ENCODE data around the gene STRIP2.
"Not testable (repeated sequence)": the region's sequence is repeated elsewhere in the genome, so short reads cannot be mapped to it uniquely, and the experiment has no call there.

STRIP2 gene

DNA sequence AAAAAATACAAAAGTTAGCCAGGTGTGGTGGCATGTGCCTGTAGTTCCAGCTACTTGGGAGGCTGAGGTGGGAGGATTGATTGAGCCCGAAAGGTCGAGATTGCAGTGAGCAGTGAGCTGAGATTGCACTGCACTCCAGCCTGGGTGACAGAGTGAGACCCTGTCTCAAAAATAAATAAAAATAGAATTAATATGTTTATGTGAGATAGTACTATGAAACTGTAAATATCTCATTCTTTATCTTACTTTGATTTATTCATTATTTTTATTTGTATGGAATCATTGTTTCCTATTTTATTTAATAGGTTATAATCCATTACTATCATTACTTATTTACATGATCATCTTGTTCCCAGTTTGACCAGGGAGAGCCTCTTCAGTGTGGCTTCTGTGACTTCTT, 41.0 kb upstream of the STRIP2 start:
- no CpG with 5 or more reads among the region's 2 CpGs for WGBS (ENCODE audit: insufficient coverage, insufficient read length)
- no peak overlapping the region for H3K27ac ChIP-seq (ENCODE audit: low read length)
- no peak overlapping the region for H3K4me3 ChIP-seq (ENCODE audit: low read length)
- no peaks in the 10 kb centered on the region for H3K9me3 ChIP-seq (ENCODE audit: control insufficient read depth, insufficient read depth, low read length)
- no peaks in the 10 kb centered on the region for H3K27me3 ChIP-seq (ENCODE audit: control insufficient read depth, insufficient read depth, low read length)
- no peaks in the 10 kb centered on the region for H3K36me3 ChIP-seq (ENCODE audit: control insufficient read depth, insufficient read depth, low read length)
- peaks cover 5% of the 10 kb centered on the region for H3K4me1 ChIP-seq (ENCODE audit: control insufficient read depth, insufficient read depth, low read length)
- no peak for DNase-seq (ENCODE audit: low read depth, low spot score)

DNA sequence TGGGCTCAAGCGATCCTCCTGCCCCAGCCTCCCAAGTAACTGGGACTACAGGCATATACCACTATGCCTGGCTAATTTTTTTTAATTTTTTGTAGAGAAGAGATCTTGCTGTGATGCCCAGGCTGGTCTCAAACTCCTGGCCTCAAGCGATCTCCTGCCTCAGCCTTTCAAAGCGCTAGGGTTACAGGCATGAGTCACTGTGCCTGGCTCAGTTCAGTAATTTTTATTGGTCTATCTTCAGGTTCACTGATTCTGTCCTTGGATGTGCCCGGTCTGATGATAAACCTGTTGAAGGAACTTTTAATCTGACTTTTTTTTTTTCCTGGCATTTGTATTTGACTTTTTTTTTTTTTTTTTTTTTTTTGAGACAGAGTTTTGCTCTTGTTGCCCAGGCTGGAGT, 40.1 kb upstream of the STRIP2 start:
- H3K27ac ChIP-seq (ENCODE audit: low read length): no peak overlapping the region
- DNase-seq (ENCODE audit: low read depth, low spot score): no peak
- WGBS (ENCODE audit: insufficient coverage, insufficient read length): no CpG with 5 or more reads among the region's 4 CpGs
- H3K36me3 ChIP-seq (ENCODE audit: control insufficient read depth, insufficient read depth, low read length): no peaks in the 10 kb centered on the region
- no peaks in the 10 kb centered on the region for H3K27me3 ChIP-seq (ENCODE audit: control insufficient read depth, insufficient read depth, low read length)
- H3K4me3 ChIP-seq (ENCODE audit: low read length): no peak overlapping the region
- no peaks in the 10 kb centered on the region for H3K9me3 ChIP-seq (ENCODE audit: control insufficient read depth, insufficient read depth, low read length)
- H3K4me1 ChIP-seq (ENCODE audit: control insufficient read depth, insufficient read depth, low read length): peaks cover 5% of the 10 kb centered on the region

DNA sequence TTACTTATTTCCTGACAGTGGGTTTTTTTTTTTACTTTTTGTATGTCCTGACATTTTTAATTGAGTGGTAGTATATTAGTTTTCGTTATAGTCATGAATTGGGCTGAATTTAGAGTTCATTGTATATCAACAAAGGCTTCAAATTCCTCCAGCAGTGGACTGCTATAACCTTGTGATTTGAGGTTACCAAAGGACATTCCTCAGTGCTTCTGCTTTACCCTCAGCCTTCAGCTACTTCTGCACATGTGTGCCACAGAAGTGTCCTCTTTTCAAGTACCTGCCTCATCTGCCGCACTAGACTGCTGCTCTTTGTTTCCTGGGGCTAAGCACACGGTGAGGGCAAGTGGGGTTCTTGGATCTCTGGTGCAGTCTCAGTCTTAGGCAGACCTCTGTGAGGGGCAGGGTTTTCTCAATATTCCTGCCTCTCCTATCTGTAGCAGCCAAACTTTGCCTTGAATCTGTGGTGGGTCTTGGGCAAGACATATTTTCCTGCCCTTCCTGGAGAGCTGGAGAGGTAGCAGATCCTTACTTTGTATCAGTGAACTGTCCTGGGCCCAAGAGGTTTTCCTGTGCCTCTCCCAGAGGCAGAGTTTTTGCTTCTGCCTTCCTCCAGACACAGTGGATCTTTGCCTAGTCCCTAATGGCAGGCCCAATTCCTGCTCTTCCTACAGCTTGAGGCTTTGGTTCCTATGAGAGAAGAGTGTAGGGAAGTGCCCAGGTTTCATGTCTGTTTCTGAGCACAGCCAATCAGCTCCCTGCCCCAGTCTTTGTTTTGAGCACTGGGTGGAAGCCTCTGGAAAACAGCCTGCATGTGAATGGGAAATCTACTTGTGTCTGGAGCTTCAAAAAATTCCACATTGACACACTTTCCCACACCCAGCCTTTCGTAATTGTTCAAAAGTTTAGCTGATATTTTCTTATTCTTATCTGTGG, 39.0 kb upstream of the STRIP2 start:
- peaks cover 5% of the 10 kb centered on the region for H3K4me1 ChIP-seq (ENCODE audit: control insufficient read depth, insufficient read depth, low read length)
- no peak for DNase-seq (ENCODE audit: low read depth, low spot score)

DNA sequence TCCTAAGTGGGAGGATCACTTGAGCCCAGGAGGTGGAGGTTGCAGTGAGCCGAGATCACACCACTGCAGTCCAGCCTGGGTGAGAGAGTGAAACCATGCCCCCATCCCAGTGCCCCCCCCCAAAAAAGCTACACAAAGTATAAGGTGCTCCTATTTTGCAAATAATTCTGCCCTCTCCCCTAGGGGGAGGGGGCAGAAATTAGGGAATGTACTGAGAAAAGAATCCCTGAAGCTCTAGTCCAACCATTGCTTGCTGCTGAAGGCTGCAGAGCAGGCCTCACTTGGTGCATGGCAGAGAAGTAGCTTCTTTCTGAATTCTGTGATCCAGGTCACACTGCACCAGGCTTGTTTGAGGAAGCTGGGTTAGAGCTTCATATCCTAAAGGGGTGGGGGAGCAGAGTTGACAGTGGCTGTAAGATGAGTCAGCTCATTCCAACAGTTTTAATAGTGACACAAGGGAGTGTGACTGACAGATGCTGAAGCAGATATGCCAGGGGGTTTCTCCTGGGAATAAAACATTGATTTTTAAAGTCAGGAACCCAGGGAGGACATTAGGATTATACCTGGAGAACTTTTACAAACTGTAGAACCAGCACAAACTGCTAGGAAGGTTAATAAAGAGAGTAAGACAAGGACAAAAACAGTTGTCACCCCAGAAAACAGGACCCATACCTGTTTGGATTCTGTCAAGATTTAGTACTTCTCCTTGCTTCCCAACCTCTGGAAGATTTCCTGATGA, 32.8 kb upstream of the STRIP2 start:
- no peak for DNase-seq (ENCODE audit: low read depth, low spot score)
- WGBS (ENCODE audit: insufficient coverage, insufficient read length): no CpG with 5 or more reads among the region's 1 CpG
- no peak overlapping the region for H3K27ac ChIP-seq (ENCODE audit: low read length)
- no peaks in the 10 kb centered on the region for H3K36me3 ChIP-seq (ENCODE audit: control insufficient read depth, insufficient read depth, low read length)
- H3K4me1 ChIP-seq (ENCODE audit: control insufficient read depth, insufficient read depth, low read length): no peaks in the 10 kb centered on the region; the same call in 1 of the 2 replicates
- no peaks in the 10 kb centered on the region for H3K27me3 ChIP-seq (ENCODE audit: control insufficient read depth, insufficient read depth, low read length)
- H3K4me3 ChIP-seq (ENCODE audit: low read length): no peak overlapping the region
- no peaks in the 10 kb centered on the region for H3K9me3 ChIP-seq (ENCODE audit: control insufficient read depth, insufficient read depth, low read length)

More for the DNA sequence above, 39.0 kb upstream of the STRIP2 start:
- Histone ChIP-seq H3K27me3 (ENCODE audit: control insufficient read depth, insufficient read depth, low read length) (no peaks in the 10 kb centered on the region), H3K36me3 (ENCODE audit: control insufficient read depth, insufficient read depth, low read length) (no peaks in the 10 kb centered on the region), H3K4me3 (ENCODE audit: low read length) (no peak overlapping the region), H3K27ac (ENCODE audit: low read length) (no peak overlapping the region), H3K9me3 (ENCODE audit: control insufficient read depth, insufficient read depth, low read length) (no peaks in the 10 kb centered on the region)
- no CpG with 5 or more reads among the region's 4 CpGs for WGBS (ENCODE audit: insufficient coverage, insufficient read length)

- no peak for DNase-seq (ENCODE audit: low read depth, low spot score)
Observed at GRCh38 chr7:129401967-129402860, 32.0 kb upstream of the STRIP2 start.

GRCh38 chr7:129405527-129405926, 28.7 kb upstream of the STRIP2 start:
- Histone ChIP-seq H3K27ac (ENCODE audit: low read length) (no peak overlapping the region), H3K27me3 (ENCODE audit: control insufficient read depth, insufficient read depth, low read length) (no peaks in the 10 kb centered on the region), H3K36me3 (ENCODE audit: control insufficient read depth, insufficient read depth, low read length) (no peaks in the 10 kb centered on the region), H3K4me3 (ENCODE audit: low read length) (no peak overlapping the region), H3K9me3 (ENCODE audit: control insufficient read depth, insufficient read depth, low read length) (no peaks in the 10 kb centered on the region), H3K4me1 (ENCODE audit: control insufficient read depth, insufficient read depth, low read length) (no peaks in the 10 kb centered on the region; the same call in 1 of the 2 replicates)
- no peak for DNase-seq (ENCODE audit: low read depth, low spot score)

More at GRCh38 chr7:129401967-129402860, 32.0 kb upstream of the STRIP2 start:
- WGBS (ENCODE audit: insufficient coverage, insufficient read length): no CpG with 5 or more reads among the region's 3 CpGs
- no peaks in the 10 kb centered on the region for H3K36me3 ChIP-seq (ENCODE audit: control insufficient read depth, insufficient read depth, low read length)
- H3K4me3 ChIP-seq (ENCODE audit: low read length): no peak overlapping the region
- no peaks in the 10 kb centered on the region for H3K9me3 ChIP-seq (ENCODE audit: control insufficient read depth, insufficient read depth, low read length)
- no peaks in the 10 kb centered on the region; the same call in 1 of the 2 replicates for H3K4me1 ChIP-seq (ENCODE audit: control insufficient read depth, insufficient read depth, low read length)
- no peak overlapping the region for H3K27ac ChIP-seq (ENCODE audit: low read length)
- H3K27me3 ChIP-seq (ENCODE audit: control insufficient read depth, insufficient read depth, low read length): no peaks in the 10 kb centered on the region

- not testable (repeated sequence) for H3K4me3 ChIP-seq (ENCODE audit: low read length); H3K4me1 ChIP-seq (ENCODE audit: control insufficient read depth, insufficient read depth, low read length); H3K9me3 ChIP-seq (ENCODE audit: control insufficient read depth, insufficient read depth, low read length); H3K27me3 ChIP-seq (ENCODE audit: control insufficient read depth, insufficient read depth, low read length); DNase-seq (ENCODE audit: low read depth, low spot score); H3K27ac ChIP-seq (ENCODE audit: low read length); H3K36me3 ChIP-seq (ENCODE audit: control insufficient read depth, insufficient read depth, low read length)
- no CpG with 5 or more reads among the region's 8 CpGs for WGBS (ENCODE audit: insufficient coverage, insufficient read length)
Observed at GRCh38 chr7:129410238-129410637, 24.0 kb upstream of the STRIP2 start.

DNA sequence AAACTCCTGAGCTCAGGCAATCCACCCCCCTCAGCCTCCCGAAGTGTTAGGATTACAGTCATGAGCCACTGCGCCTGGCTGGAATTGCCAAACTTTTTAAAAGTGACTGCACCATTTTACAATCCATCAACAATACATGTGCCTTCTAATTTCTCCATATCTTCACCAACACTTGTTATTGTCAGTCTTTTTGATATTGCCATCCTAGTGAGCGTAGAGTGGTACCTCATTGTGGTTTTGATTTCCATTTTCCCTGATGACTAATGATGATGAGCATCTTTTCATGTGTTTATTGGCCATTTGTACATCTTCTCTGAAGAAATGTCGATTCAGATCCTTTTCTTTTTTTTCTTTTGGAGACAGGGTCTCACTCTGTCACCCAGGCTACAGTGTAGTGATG, 21.7 kb upstream of the STRIP2 start:
- H3K27me3 ChIP-seq (ENCODE audit: control insufficient read depth, insufficient read depth, low read length): no peaks in the 10 kb centered on the region
- no peak overlapping the region for H3K27ac ChIP-seq (ENCODE audit: low read length)
- H3K4me1 ChIP-seq (ENCODE audit: control insufficient read depth, insufficient read depth, low read length): no peaks in the 10 kb centered on the region
- no peak overlapping the region for H3K4me3 ChIP-seq (ENCODE audit: low read length)
- DNase-seq (ENCODE audit: low read depth, low spot score): no peak
- no peaks in the 10 kb centered on the region for H3K36me3 ChIP-seq (ENCODE audit: control insufficient read depth, insufficient read depth, low read length)
- no CpG with 5 or more reads among the region's 4 CpGs for WGBS (ENCODE audit: insufficient coverage, insufficient read length)
- no peaks in the 10 kb centered on the region for H3K9me3 ChIP-seq (ENCODE audit: control insufficient read depth, insufficient read depth, low read length)

- no peaks in the 10 kb centered on the region for H3K36me3 ChIP-seq (ENCODE audit: control insufficient read depth, insufficient read depth, low read length)
- no peak overlapping the region for H3K27ac ChIP-seq (ENCODE audit: low read length)
- no CpG with 5 or more reads among the region's 5 CpGs for WGBS (ENCODE audit: insufficient coverage, insufficient read length)
- no peak for DNase-seq (ENCODE audit: low read depth, low spot score)
- no peak overlapping the region for H3K4me3 ChIP-seq (ENCODE audit: low read length)
- no peaks in the 10 kb centered on the region for H3K4me1 ChIP-seq (ENCODE audit: control insufficient read depth, insufficient read depth, low read length)
- no peaks in the 10 kb centered on the region for H3K27me3 ChIP-seq (ENCODE audit: control insufficient read depth, insufficient read depth, low read length)
- H3K9me3 ChIP-seq (ENCODE audit: control insufficient read depth, insufficient read depth, low read length): no peaks in the 10 kb centered on the region
Observed at GRCh38 chr7:129417073-129417472, 17.2 kb upstream of the STRIP2 start.

GRCh38 chr7:129421717-129422250, 12.4 kb upstream of the STRIP2 start:
- Histone ChIP-seq H3K4me1 (ENCODE audit: control insufficient read depth, insufficient read depth, low read length) (no peaks in the 10 kb centered on the region), H3K9me3 (ENCODE audit: control insufficient read depth, insufficient read depth, low read length) (no peaks in the 10 kb centered on the region), H3K27me3 (ENCODE audit: control insufficient read depth, insufficient read depth, low read length) (no peaks in the 10 kb centered on the region), H3K27ac (ENCODE audit: low read length) (no peak overlapping the region), H3K4me3 (ENCODE audit: low read length) (no peak overlapping the region), H3K36me3 (ENCODE audit: control insufficient read depth, insufficient read depth, low read length) (no peaks in the 10 kb centered on the region; the same call in 1 of the 2 replicates)
- DNase-seq (ENCODE audit: low read depth, low spot score): no peak
- WGBS (ENCODE audit: insufficient coverage, insufficient read length): no CpG with 5 or more reads among the region's 2 CpGs

Measured in iPS DF 6.9 (cell line).